Neural progenitor cell (in vitro differentiated cells): Measurements from ENCODE around the gene MIA2.

Experiments used
- CTCF ChIP-seq: fragments of 200-600 bp; sonication (generic); IDR thresholded peaks from 2 replicates; pipeline ENCODE4 v1.5.1; 2017; ENCODE audit warnings: antibody characterized with exemption, mild to moderate bottlenecking
- EZH2phosphoT487 ChIP-seq: fragments of 200-600 bp; sonication (generic); IDR thresholded peaks from 2 replicates; pipeline ENCODE4 v1.6.1; 2017; ENCODE audit warnings: antibody characterized with exemption

GRCh38 chr14:39264558-39264957 lies 30.8 kb downstream of the MIA2 start:
- TF ChIP-seq CTCF (no peak), EZH2phosphoT487 (no peak)
